IMR-90 (cell line): ENCODE measurements around the gene CAPZA1. TPM values are rescaled to one million over a fixed set of nuclear protein-coding genes. Genes with fewer than 3 reads are reported as not detected.
A peak's percentile ranks its signal among the peaks of the same experiment; 100 is the strongest.

Experiments used
- ATAC-seq: fragments of 200-7000 bp; cut with Tn5 transposase; 2 replicates; pipeline ENCODE4 v1.9.1; 2020; ENCODE audit warnings: low read depth, mild to moderate bottlenecking, moderate library complexity
- BruUV-seq: library from RNA; stranded (reverse); fragments of 400-500 nt; replicated peaks from 2 replicates; lab custom pipeline; 2021; lab: Mats Ljungman, UMichigan
- CTCF ChIA-PET: fragments of 300-600 bp; formaldehyde crosslinking; extraction: SDS; loops from one replicate; lab custom pipeline; 2021; ENCODE audit warnings: antibody characterized with exemption; lab: Yijun Ruan, JAX
- POLR2A ChIA-PET: fragments of 300-600 bp; sonication (Branson Sonifier 250); formaldehyde crosslinking; loops from one replicate; lab custom pipeline; 2022; ENCODE audit warnings: antibody characterized with exemption; ENCODE audit not compliant: unreplicated experiment; lab: Charles Lee
- DNase-seq: peaks from one replicate; pipeline ENCODE4 v3.0.0; 2013
- H2AFZ ChIP-seq: replicated peaks from 2 replicates; pipeline ENCODE3; 2013; ENCODE audit warnings: low read length, mild to moderate bottlenecking; ENCODE audit not compliant: poor library complexity
- H2AK5ac ChIP-seq: 2 replicates; pipeline ENCODE4 v1.6.1; 2013; ENCODE audit warnings: low read depth, low read length, inconsistent platforms
- H2AK9ac ChIP-seq: replicated peaks from 2 replicates; pipeline ENCODE3; 2013; ENCODE audit warnings: mild to moderate bottlenecking, low read depth, low read length, moderate library complexity; ENCODE audit not compliant: poor library complexity
- H2BK120ac ChIP-seq: 2 replicates; pipeline ENCODE4 v1.6.1; 2013; ENCODE audit warnings: low read depth, low read length, inconsistent platforms
- H2BK15ac ChIP-seq: 3 replicates; pipeline ENCODE4 v1.6.1; 2013; ENCODE audit warnings: low read depth, low read length, inconsistent platforms
- H2BK20ac ChIP-seq: 2 replicates; pipeline ENCODE4 v1.6.1; 2013; ENCODE audit warnings: low read depth, mild to moderate bottlenecking, inconsistent platforms, low read length, moderate library complexity
- H2BK5ac ChIP-seq: 2 replicates; pipeline ENCODE4 v1.6.1; 2013; ENCODE audit warnings: mild to moderate bottlenecking, low read depth, low read length, inconsistent platforms; ENCODE audit not compliant: poor library complexity, severe bottlenecking
- H3K14ac ChIP-seq: replicated peaks from 2 replicates; pipeline ENCODE4 v1.6.1; 2013; ENCODE audit warnings: low read depth, low read length, inconsistent platforms
- H3K18ac ChIP-seq: 2 replicates; pipeline ENCODE4 v1.6.1; 2013; ENCODE audit warnings: low read depth, low read length, control low read depth
- H3K23ac ChIP-seq: 2 replicates; pipeline ENCODE4 v1.6.1; 2013; ENCODE audit warnings: low read depth, low read length, inconsistent platforms
- H3K27ac ChIP-seq: 2 replicates; pipeline ENCODE4 v1.5.1; 2013; ENCODE audit warnings: mild to moderate bottlenecking, control low read depth, low read length; ENCODE audit not compliant: insufficient read depth
- H3K27me3 ChIP-seq: 2 replicates; pipeline ENCODE4 v1.6.1; 2013; ENCODE audit warnings: low read length; ENCODE audit not compliant: control insufficient read depth, insufficient read depth
- H3K36me3 ChIP-seq: 2 replicates; pipeline ENCODE4 v1.6.1; 2013; ENCODE audit warnings: low read length, mixed read lengths; ENCODE audit not compliant: control insufficient read depth, insufficient read depth
- H3K4ac ChIP-seq: 2 replicates; pipeline ENCODE4 v1.6.1; 2013; ENCODE audit warnings: low read depth, low read length, inconsistent platforms
- H3K4me1 ChIP-seq: 2 replicates; pipeline ENCODE4 v1.6.1; 2013; ENCODE audit warnings: low read length, mixed read lengths; ENCODE audit not compliant: control insufficient read depth, insufficient read depth
- H3K4me2 ChIP-seq: 2 replicates; pipeline ENCODE4 v1.6.1; 2013; ENCODE audit warnings: low read depth, mild to moderate bottlenecking, control low read depth, low read length, moderate library complexity
- H3K4me3 ChIP-seq: 2 replicates; pipeline ENCODE4 v1.5.1; 2013; ENCODE audit warnings: low read depth, mild to moderate bottlenecking, control low read depth, low read length, moderate library complexity; ENCODE audit not compliant: insufficient read depth
- H3K56ac ChIP-seq: 2 replicates; pipeline ENCODE4 v1.6.1; 2013; ENCODE audit warnings: low read length, inconsistent platforms; ENCODE audit not compliant: insufficient read depth; ENCODE audit errors: extremely low read depth
- H3K79me1 ChIP-seq, 2 experiments: 2 replicates each; pipeline ENCODE4 v1.6.1; 2013; ENCODE audit warnings: low read length in 2 of 2, inconsistent platforms in 1 of 2, low read depth in 1 of 2
- H3K9ac ChIP-seq: 2 replicates; pipeline ENCODE4 v1.6.1; 2013; ENCODE audit warnings: low read depth, low read length, control low read depth
- H3K9me1 ChIP-seq: 2 replicates; pipeline ENCODE4 v1.6.1; 2013; ENCODE audit warnings: low read length, inconsistent platforms; ENCODE audit not compliant: insufficient read depth
- H3K9me3 ChIP-seq: 2 replicates; pipeline ENCODE4 v1.6.1; 2013; ENCODE audit warnings: low read length; ENCODE audit not compliant: control insufficient read depth, insufficient read depth
- H4K20me1 ChIP-seq: 2 replicates; pipeline ENCODE4 v1.6.1; 2013; ENCODE audit warnings: low read length, inconsistent platforms; ENCODE audit not compliant: insufficient read depth
- H4K5ac ChIP-seq: 2 replicates; pipeline ENCODE4 v1.6.1; 2013; ENCODE audit warnings: mild to moderate bottlenecking, low read depth, low read length, control low read depth
- H4K8ac ChIP-seq, 2 experiments: 2 replicates each; pipeline ENCODE4 v1.6.1; 2013; ENCODE audit warnings: low read depth in 2 of 2, low read length in 2 of 2, control low read depth in 1 of 2, inconsistent platforms in 1 of 2
- H4K91ac ChIP-seq: 2 replicates; pipeline ENCODE4 v1.6.1; 2013; ENCODE audit warnings: low read depth, low read length, inconsistent platforms; ENCODE audit not compliant: insufficient read depth
- BHLHE40 ChIP-seq: fragments of 150-350 bp; IDR thresholded peaks from 2 replicates; pipeline ENCODE4 v1.6.1; 2016; ENCODE audit warnings: mild to moderate bottlenecking, low read depth, low read length
- CEBPB ChIP-seq: IDR thresholded peaks from 2 replicates; pipeline ENCODE4 v1.6.1; 2012; ENCODE audit warnings: low read depth, low read length, improper control_type of control experiment
- CHD1 ChIP-seq: IDR thresholded peaks from 2 replicates; pipeline ENCODE4 v1.6.1; 2012; ENCODE audit warnings: low read depth, low read length, improper control_type of control experiment
- CTCF ChIP-seq: conservative IDR thresholded peaks from 2 replicates; pipeline ENCODE4 v1.5.1; 2012; ENCODE audit warnings: mild to moderate bottlenecking, low read depth, low read length, improper control_type of control experiment
- ELK1 ChIP-seq: fragments of 150-350 bp; IDR thresholded peaks from 2 replicates; pipeline ENCODE4 v1.6.1; 2016; ENCODE audit warnings: low read depth, mild to moderate bottlenecking, low read length, moderate library complexity, borderline replicate concordance
- FOS ChIP-seq: fragments of 150-350 bp; IDR thresholded peaks from 2 replicates; pipeline ENCODE4 v1.6.1; 2016; ENCODE audit warnings: low read depth, low read length
- MAFK ChIP-seq: IDR thresholded peaks from 2 replicates; pipeline ENCODE4 v1.6.1; 2012; ENCODE audit warnings: low read depth, low read length, improper control_type of control experiment
- MXI1 ChIP-seq: IDR thresholded peaks from 2 replicates; pipeline ENCODE4 v1.6.1; 2012; ENCODE audit warnings: low read depth, mild to moderate bottlenecking, low read length, moderate library complexity, borderline replicate concordance
- NFE2L2 ChIP-seq: fragments of 150-350 bp; IDR thresholded peaks from 2 replicates; pipeline ENCODE4 v1.6.1; 2016; ENCODE audit warnings: low read depth, mild to moderate bottlenecking, low read length
- RCOR1 ChIP-seq: IDR thresholded peaks from 2 replicates; pipeline ENCODE4 v1.6.1; 2012; ENCODE audit warnings: mild to moderate bottlenecking, low read length, improper control_type of control experiment; ENCODE audit not compliant: insufficient replicate concordance
- RFX5 ChIP-seq: IDR thresholded peaks from 2 replicates; pipeline ENCODE4 v1.8.0; 2012; ENCODE audit warnings: low read depth, mild to moderate bottlenecking, low read length, moderate library complexity
- SMC3 ChIP-seq: fragments of 150-350 bp; IDR thresholded peaks from 2 replicates; pipeline ENCODE4 v1.6.1; 2016; ENCODE audit warnings: low read depth, mild to moderate bottlenecking, antibody characterized with exemption, low read length, moderate library complexity
- USF2 ChIP-seq: fragments of 150-350 bp; IDR thresholded peaks from 2 replicates; pipeline ENCODE4 v1.6.1; 2017; ENCODE audit warnings: mild to moderate bottlenecking, antibody characterized with exemption, low read length, low read depth
- WGBS, 2 experiments: methylation state at CpG; one replicate each; pipeline versions ENCODE4 v1.1.5 to v1.1.7; 2013; ENCODE audit warnings: missing lambda C conversion rate in 2 of 2; ENCODE audit not compliant: insufficient read length in 1 of 2; ENCODE audit errors: extremely low coverage in 2 of 2; 5-methylcytosine and 5-hydroxymethylcytosine counted together
- dilution Hi-C: fragments of 300-500 bp; cut with HindIII; formaldehyde crosslinking; loops from one replicate; pipeline ENCODE4 v1.14.3; 2018; ENCODE audit warnings: low sequenced_read_pairs; ENCODE audit not compliant: unreplicated experiment
- in situ Hi-C: fragments of 300-500 bp; cut with MboI; formaldehyde crosslinking; loops from 3 replicates; pipeline ENCODE4 v1.14.3; 2019; ENCODE audit warnings: low sequenced_read_pairs, inconsistent platforms, mixed read lengths
- intact Hi-C: fragments of 100-400 bp; cut with micrococcal nuclease; formaldehyde crosslinking; loops from 2 replicates; pipeline ENCODE4 v1.10.0; 2022
- polyA plus RNA-seq, 3 experiments: library from polyadenylated mRNA; depleted of rRNA; stranded (reverse); fragments of >200 nt; gene quantifications; 2 replicates each; pipeline ENCODE4 v1.2.3, GENCODE V29; 2012; ENCODE audit warnings: low replicate concordance in 1 of 3
- total RNA-seq: library from RNA; depleted of rRNA; stranded (reverse); fragments of >200 nt; gene quantifications from 2 replicates; pipeline ENCODE4 v1.2.3, GENCODE V29; 2012

Gene CAPZA1
- total and polyA plus RNA-seq, 2 of the 4 experiments (the other 2 are of a cell fraction), result 108 to 262 TPM

- Histone ChIP-seq H4K8ac (no peak overlapping the region), H2BK15ac (no peak overlapping the region), H3K9me3 (no peaks in the 10 kb centered on the region), H2AK9ac (no peak overlapping the region), H2AFZ (no peak overlapping the region), H4K91ac (no peak overlapping the region), H2AK5ac (no peak overlapping the region), H3K79me1 (peaks cover 15 to 33% of the 10 kb centered on the region in 2 experiments), H3K27ac (no peak overlapping the region), H3K18ac (no peak overlapping the region), H2BK20ac (no peak overlapping the region), H4K20me1 (peaks cover 3% of the 10 kb centered on the region), H3K14ac (no peak overlapping the region), H3K56ac (no peak overlapping the region), H2BK120ac (no peak overlapping the region), H4K5ac (no peak overlapping the region), H3K27me3 (no peaks in the 10 kb centered on the region), H3K4me2 (no peak overlapping the region), H3K36me3 (peaks cover 34% of the 10 kb centered on the region), H3K4me1 (0 out of 2 replicates have a peak, but pooled peaks cover 2% of the 10 kb centered on the region), H3K23ac (no peak overlapping the region), H2BK5ac (no peak overlapping the region), H3K4me3 (no peak overlapping the region), H3K4ac (no peak overlapping the region), H3K9ac (no peak overlapping the region), H3K9me1 (peaks cover 2% of the 10 kb centered on the region; the same call in 1 of the 2 replicates)
- ChIA-PET POLR2A (no interaction called here), CTCF (interaction anchor here (1.0 to 1.2 kb wide), 2 partner anchors 11 to 260 kb away, joined by 3 to 5 read pairs; no protein-coding TSS in a partner anchor)
- BruUV-seq, result no TSS peak
- TF ChIP-seq FOS (no peak), CTCF (no peak), RCOR1 (no peak), RFX5 (no peak), CHD1 (no peak), NFE2L2 (no peak), MXI1 (no peak), MAFK (no peak), USF2 (no peak), BHLHE40 (no peak), SMC3 (no peak), CEBPB (no peak), ELK1 (no peak)
- intact Hi-C loops, result no loop called here
- dilution Hi-C loops, result no loop called here
- DNase-seq (peak; percentile 16), ATAC-seq (no peak)
- no CpG with 5 or more reads among the region's 1 CpG for WGBS, 2 experiments
- in situ Hi-C loops, result no loop called here
Observed at GRCh38 chr1:112651205-112651604, 31.6 kb downstream of the CAPZA1 start.
